K562 (cell line): ENCODE measurements around the gene KLHL6. TPM values are rescaled to one million over a fixed set of nuclear protein-coding genes. Genes with fewer than 3 reads are reported as not detected.

Experiments used
- ATAC-seq: fragments of 200-7000 bp; cut with Tn5 transposase; 3 replicates; pipeline ENCODE4 v1.9.1; 2020; ENCODE audit warnings: moderate library complexity
- BruUV-seq: library from RNA; stranded (reverse); fragments of 400-500 nt; replicated peaks from 2 replicates; lab custom pipeline; 2021; lab: Mats Ljungman, UMichigan
- CTCF ChIA-PET: fragments of 300-600 bp; formaldehyde crosslinking; extraction: SDS; loops from one replicate; lab custom pipeline; 2021; ENCODE audit warnings: low intra/inter-chr PET ratio; lab: Yijun Ruan, JAX
- POLR2A ChIA-PET: fragments of 300-600, 350-650 bp; sonication (Branson Sonifier 250); formaldehyde crosslinking; extraction: SDS; loops from one replicate; lab custom pipeline; 2021; ENCODE audit warnings: antibody characterized with exemption, inconsistent platforms; lab: Yijun Ruan, JAX
- DNase-seq, 4 experiments: peaks; one replicate each; pipeline versions ENCODE4 v3.0.0 to v3.0.0-alpha.2; 2011 to 2018; ENCODE audit warnings: low spot score in 3 of 4, mixed read lengths in 3 of 4; ENCODE audit errors: extremely low read depth in 1 of 4
- FAIRE-seq: peaks from 2 replicates; lab custom pipeline; 2011; peaks lifted over from hg19 to GRCh38; lab: Jason Lieb, UNC
- H2AFZ ChIP-seq: 2 replicates; pipeline ENCODE4 v1.6.0; 2011; ENCODE audit warnings: low read depth, low read length, control low read depth, inconsistent platforms
- H3K27ac ChIP-seq: fragments of 200-600 bp; 3 replicates; pipeline ENCODE4 v1.8.0; 2011; ENCODE audit warnings: low read depth, mild to moderate bottlenecking, control low read depth, inconsistent platforms, low read length, moderate library complexity, mixed read lengths; ENCODE audit errors: extremely low read depth
- H3K27me3 ChIP-seq, 2 experiments: fragments of 300-600 bp in 1 of 2; 2 replicates in 1 of 2; 3 replicates in 1 of 2; pipeline versions ENCODE4 v1.6.0 to v1.8.0; 2011; ENCODE audit warnings: inconsistent platforms in 2 of 2, low read length in 2 of 2, mild to moderate bottlenecking in 1 of 2, mixed read lengths in 1 of 2, moderate library complexity in 1 of 2; ENCODE audit not compliant: control insufficient read depth in 2 of 2, insufficient read depth in 2 of 2
- H3K36me3 ChIP-seq: fragments of 300-600 bp; 3 replicates; pipeline ENCODE4 v1.8.0; 2011; ENCODE audit warnings: mild to moderate bottlenecking, low read length, inconsistent platforms; ENCODE audit not compliant: control insufficient read depth, insufficient read depth
- H3K4me1 ChIP-seq, 2 experiments: fragments of 200-600 bp in 1 of 2; replicated peaks in 1 of 2; 2 replicates in 1 of 2; 3 replicates in 1 of 2; pipeline versions ENCODE4 v1.5.1 to v1.8.0; 2011; ENCODE audit warnings: inconsistent platforms in 2 of 2, low read length in 2 of 2, mild to moderate bottlenecking in 1 of 2, mixed read lengths in 1 of 2, moderate library complexity in 1 of 2; ENCODE audit not compliant: control insufficient read depth in 2 of 2, insufficient read depth in 2 of 2
- H3K4me2 ChIP-seq: 2 replicates; pipeline ENCODE4 v1.6.1; 2011; ENCODE audit warnings: low read length, control low read depth, inconsistent platforms, mixed read lengths; ENCODE audit not compliant: insufficient read depth
- H3K4me3 ChIP-seq: fragments of 200-600 bp; sonication (generic), shearing (Covaris generic); 2 replicates; pipeline ENCODE4 v1.5.1; 2016; ENCODE audit warnings: control low read depth, inconsistent platforms
- H3K79me2 ChIP-seq: fragments of 200-600 bp; 3 replicates; pipeline ENCODE4 v1.8.0; 2011; ENCODE audit warnings: low read length, inconsistent platforms; ENCODE audit not compliant: control insufficient read depth, insufficient read depth
- H3K9ac ChIP-seq, 2 experiments: 2 replicates each; pipeline versions ENCODE4 v1.6.0 to v1.6.1; 2011; ENCODE audit warnings: low read depth in 2 of 2, low read length in 2 of 2, control low read depth in 1 of 2, inconsistent platforms in 1 of 2, mild to moderate bottlenecking in 1 of 2, mixed read lengths in 1 of 2; ENCODE audit not compliant: insufficient read depth in 1 of 2
- H3K9me1 ChIP-seq: one replicate; pipeline ENCODE4 v1.6.0; 2011; ENCODE audit warnings: inconsistent platforms, mild to moderate bottlenecking, low read length, moderate library complexity; ENCODE audit not compliant: control insufficient read depth, insufficient read depth
- H3K9me3 ChIP-seq: replicated peaks from 2 replicates; pipeline ENCODE4 v1.5.1; 2011; ENCODE audit warnings: low read depth, low read length, inconsistent platforms; ENCODE audit not compliant: control insufficient read depth, insufficient read depth
- H4K20me1 ChIP-seq: replicated peaks from 2 replicates; pipeline ENCODE4 v1.6.1; 2011; ENCODE audit warnings: low read length, inconsistent platforms, mixed read lengths; ENCODE audit not compliant: control insufficient read depth, insufficient read depth
- HIVEP1 ChIP-seq: fragments of 250-450 bp; sonication (Bioruptor Pico); IDR thresholded peaks from 2 replicates; pipeline ENCODE4 v1.4.0; 2020; ENCODE audit warnings: mild to moderate bottlenecking
- KLF13 ChIP-seq: fragments of 450-650 bp; IDR thresholded peaks from 2 replicates; pipeline ENCODE4 v1.6.1; 2016; ENCODE audit warnings: missing genetic modification characterization, low read depth, mild to moderate bottlenecking, missing compliant biosample characterization, moderate library complexity, borderline replicate concordance
- MEIS2 ChIP-seq: fragments of 450-650 bp; IDR thresholded peaks from 2 replicates; pipeline ENCODE4 v1.6.1; 2014; ENCODE audit warnings: mild to moderate bottlenecking; ENCODE audit not compliant: partially characterized antibody
- RAD21 ChIP-seq, 2 experiments: fragments of 250-450 bp in 1 of 2; fragments of 450-650 bp in 1 of 2; sonication (Bioruptor Pico) in 1 of 2; formaldehyde crosslinking in 1 of 2; IDR thresholded peaks in 1 of 2; conservative IDR thresholded peaks in 1 of 2; 2 replicates each; pipeline versions ENCODE4 v1.4.0 to v1.8.0; 2020 to 2022; ENCODE audit warnings: mild to moderate bottlenecking in 2 of 2, moderate library complexity in 1 of 2
- TCF7L2 ChIP-seq: fragments of 150-350 bp; IDR thresholded peaks from 2 replicates; pipeline ENCODE4 v1.6.1; 2016; ENCODE audit warnings: low read depth, mild to moderate bottlenecking, low read length, moderate library complexity
- WGBS: fragments of 100-300 bp; shearing (Covaris generic); methylation state at CpG from one replicate; pipeline ENCODE4 v1.1.6; 2016; ENCODE audit warnings: low coverage, mixed read lengths; ENCODE audit not compliant: insufficient coverage; ENCODE audit errors: missing lambda C conversion rate; 5-methylcytosine and 5-hydroxymethylcytosine counted together
- in situ Hi-C: fragments of 300-500 bp; cut with MboI; formaldehyde crosslinking; loops from 4 replicates; pipeline ENCODE4 v1.15.0; 2018; ENCODE audit warnings: inconsistent platforms, mixed read lengths
- intact Hi-C: fragments of 100-400 bp; cut with micrococcal nuclease; formaldehyde crosslinking; loops from 2 replicates; pipeline ENCODE4 v1.14.2; 2022
- polyA plus RNA-seq, 8 experiments: library from polyadenylated mRNA; depleted of rRNA in 4 of 8; stranded (reverse) in 5 of 8; unstranded in 3 of 8; fragments of >200 nt; fragmentation: Nextera tagmentation in 2 of 8; fragmentation: Illumina TruSeq in 1 of 8; extraction: Ambion mirVana in 2 of 8; extraction: Trizol in 1 of 8; gene quantifications; 2 replicates each; pipeline versions ENCODE4 v1.2.1 to v1.2.3, GENCODE V29; 2011 to 2014; ENCODE audit warnings: inconsistent platforms in 1 of 8, missing spikeins in 1 of 8
- total RNA-seq, 7 experiments: library from RNA; depleted of rRNA in 6 of 7; stranded (reverse); fragments of >200 nt in 6 of 7; fragmentation: Illumina TruSeq in 2 of 7; extraction: Trizol in 2 of 7; gene quantifications; 2 replicates each; pipeline versions ENCODE4 v1.2.1 to v1.2.3, GENCODE V29; 2011 to 2021; ENCODE audit warnings: low replicate concordance in 1 of 7
- TF ChIP-seq, protein P1 (sequence below): fragments of 450-650 bp; IDR thresholded peaks from 2 replicates; pipeline ENCODE4 v1.6.1; 2016
- TF ChIP-seq, protein P2 (sequence below), 2 experiments: IDR thresholded peaks in 1 of 2; conservative IDR thresholded peaks in 1 of 2; 2 replicates each; pipeline ENCODE4 v1.6.1; 2016; ENCODE audit warnings: low read depth in 2 of 2, mild to moderate bottlenecking in 1 of 2, missing compliant biosample characterization in 1 of 2, missing genetic modification characterization in 1 of 2, moderate library complexity in 1 of 2
- TF ChIP-seq, protein P3 (sequence below), 3 experiments: IDR thresholded peaks in 2 of 3; conservative IDR thresholded peaks in 1 of 3; 2 replicates each; pipeline ENCODE4 v1.5.1; 2011 to 2012; ENCODE audit warnings: low read length in 3 of 3, mild to moderate bottlenecking in 3 of 3, control low read depth in 2 of 3, improper control_type of control experiment in 1 of 3, inconsistent platforms in 1 of 3, low read depth in 1 of 3, mixed read lengths in 1 of 3, moderate library complexity in 1 of 3; ENCODE audit not compliant: insufficient read depth in 2 of 3

The KLHL6 gene
- total and polyA plus RNA-seq, 9 of the 15 experiments (the other 6 are each of a cell fraction or from before 2014, with no cell fraction given), result 0.18 to 2.1 (median 1.4) TPM

DNA sequence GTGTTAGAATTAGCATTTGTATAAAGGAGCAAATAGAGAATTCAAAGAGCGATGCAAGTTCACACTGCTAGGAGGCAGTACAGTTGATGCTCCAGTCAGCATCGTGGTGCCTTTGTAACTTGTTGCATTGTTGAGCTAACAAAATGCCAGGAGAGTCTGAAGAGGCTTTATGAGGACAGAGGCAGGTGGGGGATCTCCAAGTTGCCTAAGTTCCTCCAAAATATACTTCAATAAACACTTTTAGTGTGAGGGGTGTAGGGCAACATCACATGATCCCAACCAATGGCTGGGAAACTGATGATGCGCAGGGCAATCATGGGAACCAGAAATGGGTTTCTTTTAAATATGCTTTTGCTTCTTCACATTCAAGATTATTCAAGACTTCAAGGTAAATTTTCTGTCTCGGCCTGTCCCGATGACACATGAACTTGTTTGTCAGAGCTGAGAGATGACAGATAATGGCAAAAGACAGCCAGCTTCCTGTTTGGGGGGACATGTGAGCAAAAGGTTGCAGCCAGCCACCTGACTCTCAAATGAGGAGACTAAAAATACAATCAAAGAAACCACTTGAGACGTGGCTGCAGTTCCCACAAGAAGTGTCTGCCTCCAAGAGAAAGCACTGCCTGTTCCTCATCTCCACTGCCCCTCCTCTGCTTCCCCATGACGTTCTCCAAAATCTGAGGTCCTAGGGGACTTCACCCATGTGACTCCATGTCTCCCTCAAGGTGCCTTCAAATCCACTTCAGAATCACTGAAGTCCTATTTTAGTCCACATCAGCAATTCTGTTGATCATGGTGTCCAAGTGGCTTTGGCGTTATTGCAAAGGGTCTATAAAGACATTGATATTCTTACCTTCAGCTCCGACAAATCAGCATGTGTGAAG, 39.3 kb downstream of the KLHL6 start (continued):
- no peak for TF ChIP-seq HIVEP1 (CRISPR knock-in tag)
- no peak for TF ChIP-seq TCF7L2

DNA sequence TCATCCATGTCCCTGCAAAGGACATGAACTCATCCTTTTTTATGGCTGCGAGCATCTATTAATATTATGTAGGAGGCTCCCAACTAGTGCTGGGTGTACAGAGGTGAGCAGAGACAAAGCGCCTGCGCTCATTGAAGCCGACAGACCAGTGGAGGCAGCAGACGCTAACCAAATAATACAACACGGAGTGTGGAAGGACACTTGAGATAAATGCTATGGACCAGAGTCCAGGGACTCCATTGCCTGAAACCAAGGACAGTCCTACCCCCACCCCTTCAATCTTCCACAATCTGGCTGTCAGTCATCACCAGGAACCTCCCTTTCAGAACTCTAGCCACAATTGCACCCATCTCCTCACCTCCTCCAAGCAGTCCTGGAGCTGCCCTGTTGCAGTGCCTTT, 41.5 kb downstream of the KLHL6 start:
- DNase-seq (no peak), FAIRE-seq (no peak), ATAC-seq (peak; percentile 57)
- H3K27ac ChIP-seq, result no peak overlapping the region
- no peak overlapping the region for H3K4me2 ChIP-seq
- no peaks in the 10 kb centered on the region for H3K79me2 ChIP-seq
- H3K9me3 ChIP-seq, result no peaks in the 10 kb centered on the region
- no TSS peak for BruUV-seq
- WGBS, result 64% methylated on average over 6 of the region's 6 CpGs
- H3K9me1 ChIP-seq, result peaks cover 2% of the 10 kb centered on the region
- in situ Hi-C loops, result no loop called here
- no peaks in the 10 kb centered on the region; a peak in 1 of 5 replicates for H3K27me3 ChIP-seq
- CTCF ChIA-PET, result no interaction called here
- H3K4me1 ChIP-seq, result peaks cover 8 to 25% of the 10 kb centered on the region in 2 experiments; a peak in 4 of 5 replicates
- POLR2A ChIA-PET, result no interaction called here
- no peaks in the 10 kb centered on the region for H4K20me1 ChIP-seq
- H3K9ac ChIP-seq, result no peak overlapping the region
- H3K4me3 ChIP-seq, result no peak overlapping the region
- no peaks in the 10 kb centered on the region for H3K36me3 ChIP-seq
- H2AFZ ChIP-seq, result no peak overlapping the region
- intact Hi-C loops, result no loop called here
- TF ChIP-seq KLF13, result no peak
- TF ChIP-seq, protein P1, sequence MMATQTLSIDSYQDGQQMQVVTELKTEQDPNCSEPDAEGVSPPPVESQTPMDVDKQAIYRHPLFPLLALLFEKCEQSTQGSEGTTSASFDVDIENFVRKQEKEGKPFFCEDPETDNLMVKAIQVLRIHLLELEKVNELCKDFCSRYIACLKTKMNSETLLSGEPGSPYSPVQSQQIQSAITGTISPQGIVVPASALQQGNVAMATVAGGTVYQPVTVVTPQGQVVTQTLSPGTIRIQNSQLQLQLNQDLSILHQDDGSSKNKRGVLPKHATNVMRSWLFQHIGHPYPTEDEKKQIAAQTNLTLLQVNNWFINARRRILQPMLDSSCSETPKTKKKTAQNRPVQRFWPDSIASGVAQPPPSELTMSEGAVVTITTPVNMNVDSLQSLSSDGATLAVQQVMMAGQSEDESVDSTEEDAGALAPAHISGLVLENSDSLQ, result peak; percentile 94
- peak; percentile 46 for TF ChIP-seq MEIS2
- TF ChIP-seq RAD21 (CRISPR knock-in tag; conservative IDR thresholded peaks at IDR 0.05 in 1 of 2, IDR thresholded peaks at IDR 0.05 in 1 of 2), result peak in 1 of 2 experiments; percentile 17; a peak in 1 of 4 replicates
- TF ChIP-seq, protein P2, sequence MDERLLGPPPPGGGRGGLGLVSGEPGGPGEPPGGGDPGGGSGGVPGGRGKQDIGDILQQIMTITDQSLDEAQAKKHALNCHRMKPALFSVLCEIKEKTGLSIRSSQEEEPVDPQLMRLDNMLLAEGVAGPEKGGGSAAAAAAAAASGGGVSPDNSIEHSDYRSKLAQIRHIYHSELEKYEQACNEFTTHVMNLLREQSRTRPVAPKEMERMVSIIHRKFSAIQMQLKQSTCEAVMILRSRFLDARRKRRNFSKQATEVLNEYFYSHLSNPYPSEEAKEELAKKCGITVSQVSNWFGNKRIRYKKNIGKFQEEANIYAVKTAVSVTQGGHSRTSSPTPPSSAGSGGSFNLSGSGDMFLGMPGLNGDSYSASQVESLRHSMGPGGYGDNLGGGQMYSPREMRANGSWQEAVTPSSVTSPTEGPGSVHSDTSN (CRISPR knock-in tag; IDR thresholded peaks at IDR 0.05; ENCODE audit: low read depth), result no peak
- TF ChIP-seq, protein P2 (tag; conservative IDR thresholded peaks at IDR 0.05; ENCODE audit: low read depth), result peak; percentile 46; the same call in 1 of the 2 replicates
- TF ChIP-seq, protein P3, sequence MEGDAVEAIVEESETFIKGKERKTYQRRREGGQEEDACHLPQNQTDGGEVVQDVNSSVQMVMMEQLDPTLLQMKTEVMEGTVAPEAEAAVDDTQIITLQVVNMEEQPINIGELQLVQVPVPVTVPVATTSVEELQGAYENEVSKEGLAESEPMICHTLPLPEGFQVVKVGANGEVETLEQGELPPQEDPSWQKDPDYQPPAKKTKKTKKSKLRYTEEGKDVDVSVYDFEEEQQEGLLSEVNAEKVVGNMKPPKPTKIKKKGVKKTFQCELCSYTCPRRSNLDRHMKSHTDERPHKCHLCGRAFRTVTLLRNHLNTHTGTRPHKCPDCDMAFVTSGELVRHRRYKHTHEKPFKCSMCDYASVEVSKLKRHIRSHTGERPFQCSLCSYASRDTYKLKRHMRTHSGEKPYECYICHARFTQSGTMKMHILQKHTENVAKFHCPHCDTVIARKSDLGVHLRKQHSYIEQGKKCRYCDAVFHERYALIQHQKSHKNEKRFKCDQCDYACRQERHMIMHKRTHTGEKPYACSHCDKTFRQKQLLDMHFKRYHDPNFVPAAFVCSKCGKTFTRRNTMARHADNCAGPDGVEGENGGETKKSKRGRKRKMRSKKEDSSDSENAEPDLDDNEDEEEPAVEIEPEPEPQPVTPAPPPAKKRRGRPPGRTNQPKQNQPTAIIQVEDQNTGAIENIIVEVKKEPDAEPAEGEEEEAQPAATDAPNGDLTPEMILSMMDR (IDR thresholded peaks at IDR 0.05 in 2 of 3, conservative IDR thresholded peaks at IDR 0.05 in 1 of 3; ENCODE audit: insufficient read depth in 2 of 3, low read depth in 1 of 3, low read length in 3 of 3), result 0 out of 6 replicates have a peak, but pooled peaks of 1 of the 3 experiments have one; percentile 18
